GM12801 (cell line): ENCODE measurements around the gene RNF150.

Source experiments
- CTCF ChIP-seq: IDR thresholded peaks from one replicate; pipeline ENCODE4 v1.5.1; 2011; ENCODE audit warnings: control low read depth; ENCODE audit not compliant: insufficient read length; ENCODE audit errors: extremely low read depth

The RNF150 gene

GRCh38 chr4:141036786-141037185 is 96.5 kb downstream of the RNF150 start:
- no peak for TF ChIP-seq CTCF

DNA sequence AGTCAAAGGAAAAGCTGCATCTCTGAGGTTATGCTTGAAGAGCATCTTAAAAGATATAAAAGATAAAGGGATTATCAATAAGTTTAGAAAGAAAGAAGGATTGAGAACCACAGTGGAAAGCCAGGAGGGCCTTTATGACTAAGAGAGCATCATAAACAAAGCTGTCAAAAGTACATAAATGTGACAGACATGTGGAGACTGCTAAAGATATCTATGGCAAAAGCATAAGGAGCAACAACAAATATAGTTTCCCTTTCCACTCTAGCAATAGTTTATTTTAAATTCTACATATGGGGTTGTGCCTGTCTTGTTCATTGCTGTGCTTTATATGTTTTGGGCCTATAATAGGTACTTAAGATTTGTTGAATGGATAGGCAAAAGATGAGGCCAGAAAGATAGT is 97.3 kb downstream of the RNF150 start:
- TF ChIP-seq CTCF: no peak

DNA sequence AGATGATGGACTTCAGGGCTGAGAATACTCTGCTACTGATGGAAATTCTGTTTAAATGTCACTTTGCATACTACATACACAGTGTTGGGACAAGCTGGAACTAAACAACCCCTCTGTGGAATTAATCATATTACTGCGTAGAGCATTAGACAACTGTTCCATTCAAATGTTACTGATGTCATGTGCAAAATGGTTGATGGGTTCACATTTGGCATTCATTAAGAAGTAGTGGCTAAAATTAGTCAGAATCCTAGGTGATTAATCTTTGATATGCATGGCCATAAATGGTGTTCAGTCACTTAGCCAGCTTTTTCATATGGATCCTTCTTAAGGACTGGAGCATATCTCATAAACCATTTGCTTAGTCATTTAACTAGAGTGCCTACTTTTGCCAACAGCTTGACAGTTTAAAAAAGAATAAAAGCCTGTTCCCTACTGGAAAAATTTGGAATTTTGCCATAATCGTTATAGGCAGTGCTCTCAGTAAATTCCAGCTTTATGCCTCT is 105.2 kb downstream of the RNF150 start:
- TF ChIP-seq CTCF: no peak

DNA sequence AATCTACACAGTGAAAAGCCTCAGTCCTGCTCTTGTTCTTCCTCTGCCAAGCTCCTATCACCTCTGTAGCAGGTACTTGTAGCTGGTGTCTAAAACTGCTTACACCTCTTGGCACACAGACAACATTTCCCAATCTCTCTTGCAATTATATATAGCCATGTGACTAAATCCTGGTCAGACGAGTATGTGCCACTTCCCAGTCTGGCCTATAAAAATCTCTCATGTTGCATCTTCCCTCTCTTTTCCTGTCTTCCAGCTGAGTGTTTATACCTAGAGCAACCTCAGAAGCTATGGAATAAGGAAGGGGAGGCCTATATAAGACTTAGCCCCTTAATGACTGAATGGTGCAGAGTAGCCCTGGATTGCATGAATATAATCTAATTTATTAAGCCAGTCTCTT is 105.8 kb downstream of the RNF150 start:
- no peak for TF ChIP-seq CTCF

DNA sequence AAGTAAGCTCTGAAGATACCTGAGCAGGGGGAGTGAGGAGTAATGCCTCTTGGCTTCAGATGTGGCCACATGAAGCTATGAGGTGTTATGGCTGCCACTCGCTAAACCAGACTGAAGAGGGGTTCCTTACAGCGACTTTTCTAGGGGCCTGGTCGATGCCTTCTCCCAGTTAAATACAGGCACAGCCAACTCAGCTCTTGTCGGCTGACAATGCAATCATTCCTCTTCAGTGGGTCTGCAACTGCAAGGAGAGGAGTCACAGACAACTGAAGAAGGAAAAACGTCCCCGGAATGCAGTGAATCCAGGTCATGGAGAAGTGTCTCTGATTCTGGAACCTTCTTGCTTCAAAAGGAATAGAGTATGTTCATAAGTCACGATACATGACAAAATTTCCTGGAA is 106.4 kb downstream of the RNF150 start:
- TF ChIP-seq CTCF: no peak

DNA sequence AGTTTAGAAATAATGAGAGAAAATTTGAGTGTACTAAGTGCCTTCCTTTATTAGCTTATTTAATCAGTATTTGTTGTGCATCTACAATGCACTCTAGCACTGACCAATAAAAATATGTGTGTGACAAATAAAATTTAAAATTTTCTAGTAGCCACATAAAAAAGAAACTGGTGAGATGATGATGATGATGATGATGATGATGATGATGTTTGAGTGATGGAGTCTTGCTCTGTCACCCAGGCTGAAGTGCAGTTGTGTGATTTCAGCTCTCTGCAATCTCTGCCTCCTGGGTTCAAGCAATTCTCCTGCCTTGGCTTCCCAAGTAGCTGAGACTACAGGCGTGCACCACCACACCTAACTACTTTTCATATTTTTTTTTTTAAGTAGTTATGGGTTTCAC is 110.2 kb downstream of the RNF150 start:
- TF ChIP-seq CTCF: no peak

GRCh38 chr4:141022111-141022695 is 111.1 kb downstream of the RNF150 start:
- no peak for TF ChIP-seq CTCF
